ENCODE data around the gene CALCR.

DNA sequence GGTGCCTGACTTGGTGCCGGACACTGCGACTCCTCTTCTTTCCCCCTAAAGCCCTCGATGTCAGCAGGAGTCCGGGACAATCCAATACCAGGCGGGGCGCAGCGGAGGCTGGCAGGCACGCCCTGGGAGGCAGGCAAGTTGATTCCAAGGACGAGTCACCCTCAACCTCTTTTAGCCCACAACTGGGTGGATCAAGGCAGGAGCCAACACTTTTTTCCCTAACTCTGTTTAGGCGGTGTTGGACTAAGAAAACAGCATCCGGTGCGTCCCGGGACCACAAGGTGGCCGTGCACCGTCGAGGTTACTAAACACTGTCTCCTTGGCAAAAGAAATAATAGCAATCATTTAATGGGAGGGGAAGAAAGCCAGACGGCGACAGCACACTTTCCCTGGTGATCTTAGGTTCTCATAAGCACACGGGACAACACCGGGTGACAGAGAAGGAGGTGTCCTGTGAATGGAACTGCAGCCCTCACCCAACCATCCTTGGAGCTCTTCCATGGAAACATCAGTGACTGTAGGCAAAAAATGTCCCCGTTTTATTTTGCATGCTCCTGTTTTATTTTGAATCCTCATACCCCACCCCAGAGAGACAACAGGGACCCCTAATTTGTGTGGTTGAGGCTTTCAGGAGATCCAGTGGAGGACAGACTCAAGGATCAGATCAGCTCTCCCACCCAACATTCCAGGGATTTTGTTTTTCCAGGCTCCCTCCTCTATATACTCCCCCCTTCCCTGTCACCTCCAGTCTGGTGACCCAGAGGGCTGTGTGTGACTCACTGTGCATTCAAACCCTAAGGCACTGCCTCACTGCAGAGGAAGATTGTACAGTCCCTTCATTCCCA lies 1.3 kb upstream of the CALCR start:
- no peak for TF ChIP-seq ZC3H11A (IDR thresholded peaks at IDR 0.05)
- no peak for TF ChIP-seq POLR2A (IDR thresholded peaks at IDR 0.05; ENCODE audit: low read length)
- TF ChIP-seq, protein P1, sequence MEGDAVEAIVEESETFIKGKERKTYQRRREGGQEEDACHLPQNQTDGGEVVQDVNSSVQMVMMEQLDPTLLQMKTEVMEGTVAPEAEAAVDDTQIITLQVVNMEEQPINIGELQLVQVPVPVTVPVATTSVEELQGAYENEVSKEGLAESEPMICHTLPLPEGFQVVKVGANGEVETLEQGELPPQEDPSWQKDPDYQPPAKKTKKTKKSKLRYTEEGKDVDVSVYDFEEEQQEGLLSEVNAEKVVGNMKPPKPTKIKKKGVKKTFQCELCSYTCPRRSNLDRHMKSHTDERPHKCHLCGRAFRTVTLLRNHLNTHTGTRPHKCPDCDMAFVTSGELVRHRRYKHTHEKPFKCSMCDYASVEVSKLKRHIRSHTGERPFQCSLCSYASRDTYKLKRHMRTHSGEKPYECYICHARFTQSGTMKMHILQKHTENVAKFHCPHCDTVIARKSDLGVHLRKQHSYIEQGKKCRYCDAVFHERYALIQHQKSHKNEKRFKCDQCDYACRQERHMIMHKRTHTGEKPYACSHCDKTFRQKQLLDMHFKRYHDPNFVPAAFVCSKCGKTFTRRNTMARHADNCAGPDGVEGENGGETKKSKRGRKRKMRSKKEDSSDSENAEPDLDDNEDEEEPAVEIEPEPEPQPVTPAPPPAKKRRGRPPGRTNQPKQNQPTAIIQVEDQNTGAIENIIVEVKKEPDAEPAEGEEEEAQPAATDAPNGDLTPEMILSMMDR (IDR thresholded peaks at IDR 0.05), result no peak
- no peak for TF ChIP-seq HOXB13 (CRISPR knock-in tag; IDR thresholded peaks at IDR 0.05; ENCODE audit: low read depth)
- TF ChIP-seq, protein P2, sequence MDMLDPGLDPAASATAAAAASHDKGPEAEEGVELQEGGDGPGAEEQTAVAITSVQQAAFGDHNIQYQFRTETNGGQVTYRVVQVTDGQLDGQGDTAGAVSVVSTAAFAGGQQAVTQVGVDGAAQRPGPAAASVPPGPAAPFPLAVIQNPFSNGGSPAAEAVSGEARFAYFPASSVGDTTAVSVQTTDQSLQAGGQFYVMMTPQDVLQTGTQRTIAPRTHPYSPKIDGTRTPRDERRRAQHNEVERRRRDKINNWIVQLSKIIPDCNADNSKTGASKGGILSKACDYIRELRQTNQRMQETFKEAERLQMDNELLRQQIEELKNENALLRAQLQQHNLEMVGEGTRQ (IDR thresholded peaks at IDR 0.05), result no peak
- TF ChIP-seq RNF2 (IDR thresholded peaks at IDR 0.05; ENCODE audit: borderline replicate concordance, low read depth), result no peak
- TF ChIP-seq, protein P3, sequence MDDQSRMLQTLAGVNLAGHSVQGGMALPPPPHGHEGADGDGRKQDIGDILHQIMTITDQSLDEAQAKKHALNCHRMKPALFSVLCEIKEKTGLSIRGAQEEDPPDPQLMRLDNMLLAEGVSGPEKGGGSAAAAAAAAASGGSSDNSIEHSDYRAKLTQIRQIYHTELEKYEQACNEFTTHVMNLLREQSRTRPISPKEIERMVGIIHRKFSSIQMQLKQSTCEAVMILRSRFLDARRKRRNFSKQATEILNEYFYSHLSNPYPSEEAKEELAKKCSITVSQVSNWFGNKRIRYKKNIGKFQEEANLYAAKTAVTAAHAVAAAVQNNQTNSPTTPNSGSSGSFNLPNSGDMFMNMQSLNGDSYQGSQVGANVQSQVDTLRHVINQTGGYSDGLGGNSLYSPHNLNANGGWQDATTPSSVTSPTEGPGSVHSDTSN (IDR thresholded peaks at IDR 0.05), result no peak
- no peak for TF ChIP-seq CEBPB (IDR thresholded peaks at IDR 0.05)
